Loucy (cell line): ENCODE data around the gene OR1F1.

ENCODE experiments used
- CTCF ChIP-seq: fragments of 200-600 bp; sonication (generic); conservative IDR thresholded peaks from 2 replicates; pipeline ENCODE4 v1.5.1; 2014; ENCODE audit warnings: mild to moderate bottlenecking, antibody characterized with exemption, low read length
- EZH2phosphoT487 ChIP-seq: fragments of 200-600 bp; IDR thresholded peaks from 2 replicates; pipeline ENCODE4 v1.6.1; 2018; ENCODE audit warnings: antibody characterized with exemption, mild to moderate bottlenecking, moderate library complexity, borderline replicate concordance

GRCh38 chr16:3215601-3216262 lies 27.7 kb downstream of the OR1F1 start:
- TF ChIP-seq CTCF: no peak
- no peak for TF ChIP-seq EZH2phosphoT487
